T-cell (primary cell): ENCODE data around the gene LRP1-AS. TPM values are rescaled to one million over a fixed set of nuclear protein-coding genes. Genes with fewer than 3 reads are reported as not detected.
A peak's percentile ranks its signal among the peaks of the same experiment; 100 is the strongest.

Experiments
- ATAC-seq, 4 experiments: fragments of 200-7000 bp in 3 of 4; fragments of 150-1000 bp in 1 of 4; cut with Tn5 transposase; replicated peaks in 1 of 4; 1 replicate in 3 of 4; 2 replicates in 1 of 4; pipeline ENCODE4 v1.10.0; 2021; ENCODE audit warnings: moderate library complexity in 3 of 4, mild to moderate bottlenecking in 2 of 4, moderate number of reproducible peaks in 1 of 4
- CTCF ChIA-PET, 2 donors: fragments of 300-600 bp; sonication (Branson Sonifier 250); formaldehyde crosslinking; loops; one replicate each; lab custom pipeline; 2022; ENCODE audit warnings: antibody characterized with exemption in 2 of 2; lab: Charles Lee
- POLR2A ChIA-PET, 2 donors: fragments of 300-600 bp; sonication (Branson Sonifier 250); formaldehyde crosslinking; loops; one replicate each; lab custom pipeline; 2022; ENCODE audit warnings: antibody characterized with exemption in 2 of 2; lab: Charles Lee
- DNase-seq, 35 experiments: peaks; one replicate each; pipeline versions ENCODE4 v3.0.0 to v3.0.0-alpha.2; 2013 to 2023
- H3K27ac ChIP-seq: one replicate; pipeline ENCODE4 v1.5.1; 2013; ENCODE audit warnings: low read length
- H3K27me3 ChIP-seq, 2 experiments: replicated peaks in 1 of 2; 1 replicate in 1 of 2; 2 replicates in 1 of 2; pipeline versions ENCODE4 v1.6.1 to v1.7.0; 2013; ENCODE audit warnings: low read length in 1 of 2, mixed read lengths in 1 of 2; ENCODE audit not compliant: control insufficient read depth in 2 of 2, insufficient read depth in 2 of 2; ENCODE audit errors: extremely low read depth in 1 of 2
- H3K36me3 ChIP-seq, 2 donors: 1 replicate in 1 of 2; 2 replicates in 1 of 2; pipeline versions ENCODE4 v1.6.1 to v1.7.0; 2013; ENCODE audit warnings: low read length in 1 of 2; ENCODE audit not compliant: control insufficient read depth in 2 of 2, insufficient read depth in 1 of 2; ENCODE audit errors: extremely low read depth in 1 of 2
- H3K4me1 ChIP-seq, 2 experiments: 1 replicate in 1 of 2; 2 replicates in 1 of 2; pipeline versions ENCODE4 v1.6.1 to v1.7.0; 2013; ENCODE audit warnings: low read length in 2 of 2, mixed read lengths in 1 of 2; ENCODE audit not compliant: insufficient read depth in 2 of 2, control insufficient read depth in 1 of 2; ENCODE audit errors: extremely low read depth in 1 of 2
- H3K4me3 ChIP-seq, 2 donors: 1 replicate in 1 of 2; 2 replicates in 1 of 2; pipeline versions ENCODE4 v1.5.1 to v1.7.0; 2013; ENCODE audit warnings: mild to moderate bottlenecking in 2 of 2, low read length in 1 of 2, moderate library complexity in 1 of 2; ENCODE audit not compliant: control insufficient read depth in 1 of 2; ENCODE audit errors: extremely low read depth in 1 of 2
- H3K9me3 ChIP-seq: 2 replicates; pipeline ENCODE4 v1.7.0; 2013
- H3K27ac Mint-ChIP-seq, 2 donors: one replicate each; pipeline ENCODE4 v1.8.0; 2020 to 2021; ENCODE audit warnings: mild to moderate bottlenecking in 2 of 2, mixed read lengths in 2 of 2
- H3K27me3 Mint-ChIP-seq, 2 donors: one replicate each; pipeline ENCODE4 v1.8.0; 2021 to 2022; ENCODE audit warnings: mixed read lengths in 2 of 2
- H3K36me3 Mint-ChIP-seq: one replicate; pipeline ENCODE4 v1.8.0; 2021; ENCODE audit warnings: mixed read lengths
- H3K4me1 Mint-ChIP-seq, 3 donors: one replicate each; pipeline ENCODE4 v1.8.0; 2020 to 2022; ENCODE audit warnings: mixed read lengths in 3 of 3, mild to moderate bottlenecking in 1 of 3
- H3K4me3 Mint-ChIP-seq, 3 donors: one replicate each; pipeline ENCODE4 v1.8.0; 2020 to 2022; ENCODE audit warnings: mild to moderate bottlenecking in 3 of 3, mixed read lengths in 3 of 3, moderate library complexity in 3 of 3
- H3K9me3 Mint-ChIP-seq, 3 donors: one replicate each; pipeline ENCODE4 v1.8.0; 2020 to 2022; ENCODE audit warnings: mixed read lengths in 3 of 3
- WGBS: methylation state at CpG from one replicate; pipeline ENCODE4 v1.1.5; 2013; ENCODE audit warnings: missing lambda C conversion rate; ENCODE audit not compliant: insufficient coverage; 5-methylcytosine and 5-hydroxymethylcytosine counted together
- total RNA-seq, 35 experiments: library from RNA in 6 of 35; stranded (reverse) in 6 of 35; fragments of 120-200 nt in 1 of 35; gene quantifications; one replicate each; pipeline versions ENCODE4 v1.2.1 to v1.2.4 and lab custom pipeline; 2013 to 2026

The LRP1-AS gene
- total RNA-seq, 5 donors from 2014 or later (not counting 1 experiment from before 2014, with no cell fraction given): not detected

- Mint-ChIP-seq H3K4me1 (peaks cover 6 to 8% (median 7%) of the 10 kb centered on the region in 3 donors), H3K36me3 (peaks cover 15% of the 10 kb centered on the region), H3K27me3 (peaks cover 0 to 2% of the 10 kb centered on the region in 2 donors), H3K9me3 (no peaks in the 10 kb centered on the region), H3K27ac (no peak overlapping the region), H3K4me3 (no peak overlapping the region)
- DNase-seq: no peak
- Histone ChIP-seq H3K27ac (no peak overlapping the region), H3K27me3 (peaks cover 0 to 13% of the 10 kb centered on the region in 2 experiments), H3K36me3 (no peaks in the 10 kb centered on the region), H3K4me1 (peaks cover 0 to 7% of the 10 kb centered on the region in 2 experiments), H3K9me3 (no peaks in the 10 kb centered on the region), H3K4me3 (no peak overlapping the region)
- POLR2A ChIA-PET: no interaction called here
- CTCF ChIA-PET: no interaction called here
- WGBS: 76% methylated on average over 4 of the region's 4 CpGs
- ATAC-seq: no peak
Observed at GRCh38 chr12:57160040-57160439, 12.6 kb upstream of the LRP1-AS start.

DNA sequence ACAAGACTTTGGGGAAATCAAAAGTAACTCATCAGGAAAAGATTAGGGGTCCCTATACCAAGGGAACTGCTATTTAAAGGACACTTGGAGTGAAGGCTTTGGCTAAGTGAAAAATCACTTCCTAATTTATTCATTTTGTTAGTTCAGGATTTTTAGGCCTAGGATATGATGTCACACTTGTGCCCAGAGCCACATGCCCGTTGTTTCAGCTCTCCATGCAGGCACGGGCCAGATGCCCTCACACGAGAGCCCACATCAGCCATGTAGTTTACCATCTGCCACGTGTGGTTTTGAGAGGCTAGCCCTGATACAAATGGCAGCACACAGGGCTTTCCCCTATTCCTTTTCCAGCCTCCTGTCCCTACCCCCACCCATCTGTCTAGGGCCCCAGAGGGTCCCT lies 11.9 kb upstream of the LRP1-AS start:
- Histone ChIP-seq H3K4me3 (no peak overlapping the region), H3K4me1 (peaks cover 0 to 7% of the 10 kb centered on the region in 2 experiments), H3K9me3 (no peaks in the 10 kb centered on the region), H3K36me3 (no peaks in the 10 kb centered on the region), H3K27ac (no peak overlapping the region), H3K27me3 (peaks cover 0 to 13% of the 10 kb centered on the region in 2 experiments)
- H3K36me3 Mint-ChIP-seq: peaks cover 15% of the 10 kb centered on the region
- no peak overlapping the region for H3K27ac Mint-ChIP-seq
- peaks cover 0 to 2% of the 10 kb centered on the region in 2 donors for H3K27me3 Mint-ChIP-seq
- DNase-seq (no peak), ATAC-seq (no peak)
- no peak overlapping the region for H3K4me3 Mint-ChIP-seq
- H3K4me1 Mint-ChIP-seq: peaks cover 6 to 8% (median 7%) of the 10 kb centered on the region in 3 donors
- WGBS: 88% methylated on average over 4 of the region's 4 CpGs
- H3K9me3 Mint-ChIP-seq: no peaks in the 10 kb centered on the region
- CTCF ChIA-PET: no interaction called here
- POLR2A ChIA-PET: no interaction called here

GRCh38 chr12:57158665-57159064 lies 11.2 kb upstream of the LRP1-AS start:
- Mint-ChIP-seq H3K9me3 (no peaks in the 10 kb centered on the region), H3K4me3 (no peak overlapping the region), H3K36me3 (peaks cover 15% of the 10 kb centered on the region), H3K27ac (no peak overlapping the region), H3K27me3 (peaks cover 0 to 2% of the 10 kb centered on the region in 2 donors), H3K4me1 (peaks cover 6 to 8% (median 7%) of the 10 kb centered on the region in 3 donors)
- peaks cover 0 to 13% of the 10 kb centered on the region in 2 experiments for H3K27me3 ChIP-seq
- DNase-seq: no peak
- ChIA-PET POLR2A (no interaction called here), CTCF (no interaction called here)
- no peak overlapping the region for H3K27ac ChIP-seq
- H3K4me1 ChIP-seq: peaks cover 0 to 7% of the 10 kb centered on the region in 2 experiments
- 90% methylated on average over 4 of the region's 4 CpGs for WGBS
- no peaks in the 10 kb centered on the region for H3K9me3 ChIP-seq
- ATAC-seq: no peak
- no peak overlapping the region for H3K4me3 ChIP-seq
- no peaks in the 10 kb centered on the region for H3K36me3 ChIP-seq

- H3K36me3 ChIP-seq: no peaks in the 10 kb centered on the region
- ATAC-seq (no peak), DNase-seq (no peak)
- H3K27me3 ChIP-seq: peaks cover 0 to 13% of the 10 kb centered on the region in 2 experiments
- H3K27me3 Mint-ChIP-seq: peaks cover 0 to 2% of the 10 kb centered on the region in 2 donors
- POLR2A ChIA-PET: no interaction called here
- no peaks in the 10 kb centered on the region for H3K9me3 Mint-ChIP-seq
- CTCF ChIA-PET: no interaction called here
- peaks cover 6 to 8% (median 7%) of the 10 kb centered on the region in 3 donors for H3K4me1 Mint-ChIP-seq
- no peaks in the 10 kb centered on the region for H3K9me3 ChIP-seq
- no peak overlapping the region for H3K4me3 ChIP-seq
- H3K4me1 ChIP-seq: peaks cover 0 to 7% of the 10 kb centered on the region in 2 experiments
- H3K27ac ChIP-seq: no peak overlapping the region
- H3K4me3 Mint-ChIP-seq: no peak overlapping the region
- 91% methylated on average over 16 of the region's 16 CpGs for WGBS
- H3K36me3 Mint-ChIP-seq: peaks cover 15% of the 10 kb centered on the region
- H3K27ac Mint-ChIP-seq: no peak overlapping the region
Observed at GRCh38 chr12:57158186-57158585, 10.8 kb upstream of the LRP1-AS start.

GRCh38 chr12:57157588-57158173 lies 10.3 kb upstream of the LRP1-AS start:
- H3K4me3 ChIP-seq: no peak overlapping the region
- ChIA-PET CTCF (no interaction called here), POLR2A (no interaction called here)
- H3K9me3 ChIP-seq: no peaks in the 10 kb centered on the region
- H3K36me3 ChIP-seq: no peaks in the 10 kb centered on the region
- peaks cover 0 to 9% of the 10 kb centered on the region in 2 experiments for H3K27me3 ChIP-seq
- peaks cover 6 to 8% (median 7%) of the 10 kb centered on the region in 3 donors for H3K4me1 Mint-ChIP-seq
- peaks cover 0 to 2% of the 10 kb centered on the region in 2 donors for H3K27me3 Mint-ChIP-seq
- H3K36me3 Mint-ChIP-seq: peaks cover 15% of the 10 kb centered on the region
- no peaks in the 10 kb centered on the region for H3K9me3 Mint-ChIP-seq
- H3K27ac Mint-ChIP-seq: no peak overlapping the region
- peaks cover 0 to 7% of the 10 kb centered on the region in 2 experiments for H3K4me1 ChIP-seq
- ATAC-seq (no peak), DNase-seq (peak in 1 of 35 experiments; percentile 3)
- H3K27ac ChIP-seq: no peak overlapping the region
- H3K4me3 Mint-ChIP-seq: no peak overlapping the region
- 90% methylated on average over 3 of the region's 5 CpGs for WGBS

- H3K4me1 Mint-ChIP-seq: peaks cover 6 to 8% (median 7%) of the 10 kb centered on the region in 3 donors
Observed at GRCh38 chr12:57156701-57157403, 9.4 kb upstream of the LRP1-AS start.

More at GRCh38 chr12:57156701-57157403, 9.4 kb upstream of the LRP1-AS start:
- no peak for DNase-seq
- H3K27ac ChIP-seq: no peak overlapping the region
- no peaks in the 10 kb centered on the region for H3K36me3 ChIP-seq
- no peak overlapping the region for H3K4me3 ChIP-seq
- H3K4me3 Mint-ChIP-seq: peak overlapping the region in 1 of 3 donors; percentile 21
- 65% methylated on average over 15 of the region's 16 CpGs for WGBS
- H3K9me3 ChIP-seq: no peaks in the 10 kb centered on the region
- no peaks in the 10 kb centered on the region for H3K9me3 Mint-ChIP-seq
- peaks cover 0 to 9% of the 10 kb centered on the region in 2 experiments for H3K27me3 ChIP-seq
- ATAC-seq: no peak
- POLR2A ChIA-PET: no interaction called here
- peaks cover 15% of the 10 kb centered on the region for H3K36me3 Mint-ChIP-seq
- H3K27ac Mint-ChIP-seq: no peak overlapping the region
- peaks cover 0 to 2% of the 10 kb centered on the region in 2 donors for H3K27me3 Mint-ChIP-seq
- H3K4me1 ChIP-seq: peaks cover 0 to 7% of the 10 kb centered on the region in 2 experiments
- CTCF ChIA-PET: interaction anchor here in 1 of 2 donors (0.6 kb wide), 1 partner anchor 87 kb away, joined by 3 read pairs; no protein-coding TSS in a partner anchor
